GM12873 (cell line): ENCODE data around the gene WDFY3.

Source experiments
- CTCF ChIP-seq: IDR thresholded peaks from 2 replicates; pipeline ENCODE4 v1.5.1; 2012; ENCODE audit warnings: low read depth, mild to moderate bottlenecking, moderate library complexity, low read length, control low read depth; ENCODE audit not compliant: insufficient read depth; ENCODE audit errors: missing control alignments

WDFY3 gene

GRCh38 chr4:84920617-84921016, 45.9 kb downstream of the WDFY3 start:
- no peak for TF ChIP-seq CTCF

DNA sequence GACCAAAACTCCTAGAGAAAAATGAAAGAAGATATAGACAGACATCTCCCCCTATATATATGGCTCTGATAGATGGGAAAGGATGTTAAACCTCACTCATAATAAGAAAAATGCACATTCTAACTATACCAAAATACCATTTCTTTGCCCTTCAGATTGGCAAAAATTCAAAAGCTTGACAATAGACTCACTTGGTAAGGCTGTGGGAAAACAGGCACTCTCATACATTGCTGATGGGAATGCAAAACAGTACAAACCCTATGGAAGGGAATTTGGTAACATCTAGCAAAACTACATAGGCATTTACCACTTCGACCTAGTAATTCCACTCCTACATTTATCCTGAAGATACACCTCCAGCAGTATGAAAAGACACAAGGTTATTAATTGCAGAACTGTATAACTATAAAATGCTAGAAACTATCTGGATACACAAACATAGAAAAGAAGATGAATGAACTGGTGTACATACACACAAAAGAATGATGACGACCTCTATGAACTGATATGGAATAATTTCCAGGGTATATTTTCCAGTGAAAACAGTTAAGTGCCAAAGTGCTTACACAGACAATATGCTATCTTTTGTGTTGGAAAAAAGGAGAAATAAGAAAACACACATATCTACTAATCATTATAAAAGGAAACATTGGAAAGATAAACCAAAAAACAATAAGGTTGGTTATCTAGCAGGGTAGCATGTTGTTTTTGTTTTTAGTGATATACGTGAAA, 48.5 kb downstream of the WDFY3 start:
- TF ChIP-seq CTCF, result no peak

DNA sequence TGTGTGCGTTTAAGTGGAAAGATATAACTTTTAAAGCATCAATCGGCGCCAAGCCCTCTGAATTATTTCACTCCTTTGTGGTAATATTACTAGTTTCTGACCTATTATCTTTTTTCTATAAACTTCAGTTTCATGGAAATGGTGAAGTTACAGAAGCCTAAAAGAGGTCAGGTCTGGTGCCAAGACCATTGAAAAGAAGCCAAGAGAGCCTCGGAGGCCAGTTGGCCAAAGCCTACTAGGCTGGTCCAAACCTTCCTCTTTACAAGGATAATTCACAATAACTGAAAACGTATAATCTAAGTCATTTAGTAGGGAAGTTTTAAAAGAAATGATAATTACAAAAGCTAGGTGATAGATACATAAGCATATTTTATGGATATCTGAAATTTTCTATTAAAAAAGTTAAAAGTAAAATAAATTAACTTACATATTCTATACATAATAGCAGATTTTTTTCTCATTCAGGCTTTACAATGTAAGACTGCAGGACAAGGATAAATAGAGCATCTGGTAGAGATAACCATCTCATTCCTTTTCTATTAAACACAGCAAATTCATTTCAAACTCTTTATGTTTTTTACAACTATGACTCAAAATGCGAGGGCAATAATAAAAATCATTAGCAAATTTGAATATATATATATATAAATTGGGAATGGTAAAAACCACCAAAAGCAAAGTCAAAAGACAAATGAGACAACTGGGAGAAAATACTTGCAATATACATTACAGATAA, 49.2 kb downstream of the WDFY3 start:
- TF ChIP-seq CTCF, result no peak

- no peak for TF ChIP-seq CTCF
Observed at GRCh38 chr4:84916227-84916626, 50.3 kb downstream of the WDFY3 start.

DNA sequence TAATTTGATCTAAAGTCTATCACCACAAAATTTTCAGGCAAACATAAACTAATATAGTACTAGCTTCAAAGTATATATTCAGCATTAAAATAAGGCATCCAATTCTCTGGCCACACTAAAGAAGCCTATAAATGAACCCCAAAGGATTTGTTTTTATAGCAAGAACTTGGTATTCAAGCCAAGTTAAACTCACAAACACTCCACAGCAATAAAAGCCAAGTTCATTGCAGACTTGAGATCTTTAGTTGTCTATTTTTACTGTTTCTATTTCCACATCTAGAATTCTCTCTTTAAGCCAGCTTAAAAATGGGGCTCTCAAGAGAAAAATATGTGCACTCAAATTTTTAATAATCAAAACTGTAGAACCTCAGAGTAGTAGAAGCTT, 51.1 kb downstream of the WDFY3 start:
- TF ChIP-seq CTCF, result no peak

- no peak for TF ChIP-seq CTCF
Observed at GRCh38 chr4:84914686-84915395, 51.6 kb downstream of the WDFY3 start.

- no peak for TF ChIP-seq CTCF
Observed at GRCh38 chr4:84913176-84913575, 53.3 kb downstream of the WDFY3 start.
